Psoas muscle (tissue), 8 donors: ENCODE measurements around the gene PHLDA1. TPM values are rescaled to one million over a fixed set of nuclear protein-coding genes. Genes with fewer than 3 reads are reported as not detected.

Source experiments
- ATAC-seq, 4 donors: fragments of 200-7000 bp; cut with Tn5 transposase; one replicate each; pipeline ENCODE4 v1.9.1; 2020; ENCODE audit warnings: moderate library complexity in 3 of 4, mild to moderate bottlenecking in 2 of 4
- DNase-seq, 2 donors: peaks; one replicate each; pipeline ENCODE4 v3.0.0-alpha.2; 2020
- H3K27ac ChIP-seq: fragments of 200-600 bp; one replicate; pipeline ENCODE4 v1.8.0; 2022
- H3K27me3 ChIP-seq, 3 donors: fragments of 200-600 bp in 1 of 3; one replicate each; pipeline versions ENCODE4 v1.6.1 to v1.8.0; 2013 to 2022; ENCODE audit warnings: low read length in 2 of 3, mild to moderate bottlenecking in 2 of 3, moderate library complexity in 1 of 3; ENCODE audit not compliant: insufficient read depth in 3 of 3
- H3K36me3 ChIP-seq, 2 donors: fragments of 200-600 bp in 1 of 2; one replicate each; pipeline versions ENCODE4 v1.6.1 to v1.8.0; 2013 to 2022; ENCODE audit warnings: low read depth in 1 of 2, mild to moderate bottlenecking in 1 of 2, moderate library complexity in 1 of 2; ENCODE audit not compliant: insufficient read depth in 1 of 2
- H3K4me1 ChIP-seq: fragments of 200-600 bp; one replicate; pipeline ENCODE4 v1.8.0; 2022
- H3K4me3 ChIP-seq: fragments of 200-600 bp; one replicate; pipeline ENCODE4 v1.8.0; 2022; ENCODE audit warnings: mild to moderate bottlenecking
- H3K9me3 ChIP-seq: fragments of 200-600 bp; one replicate; pipeline ENCODE4 v1.8.0; 2022
- WGBS, 3 donors: extraction: QIAGEN DNeasy Blood & Tissue Kit; methylation state at CpG; one replicate each; pipeline versions ENCODE4 v1.1.6 to v1.1.7; 2013; 5-methylcytosine and 5-hydroxymethylcytosine counted together
- intact Hi-C, 2 donors: fragments of 100-400 bp; cut with DNase I; formaldehyde crosslinking; loops; one replicate each; pipeline versions ENCODE4 v1.11.0 to v1.14.2; 2022
- polyA plus RNA-seq, 3 donors: library from polyadenylated mRNA; stranded (reverse); fragments of 200-250 nt; gene quantifications; one replicate each; pipeline ENCODE4 v1.2.3, GENCODE V29; 2013
- total RNA-seq, 4 donors: library from RNA; stranded (reverse); fragmentation: NEBNext Ultra II Directional in 2 of 4; extraction: Animal tissue kit (Norgen Biotek cat#: 25700) in 2 of 4; gene quantifications; one replicate each; pipeline versions ENCODE4 v1.2.1 to v1.2.4, GENCODE V29; 2021 to 2023
- TF ChIP-seq, protein P1 (sequence below): fragments of 200-600 bp; IDR thresholded peaks from one replicate; pipeline ENCODE4 v1.8.0; 2022; ENCODE audit warnings: antibody characterized with exemption
- donor health status: healthy with polysubstance abuse.
- donor health status: DM: no; HTN: no; CAD: no; lungs with moderate emphysema.
- donor health status: Bipolar disorder and iron deficiency.
- donor health status: healthy.
- donor health status: DM: yes; HTN: yes; CAD: no.
- donor health status: DM: no; HTN: no; CAD: no.
- donor health status: DM: no; HTN: no; CAD: no.
- donor health status: DM: yes; HTN: yes; CAD: no.

PHLDA1 gene
- total and polyA plus RNA-seq, 7 donors: 0.73 to 35.6 (median 3.5) TPM

- Histone ChIP-seq H3K36me3 (peaks cover 2 to 77% of the 10 kb centered on the region in 2 donors), H3K9me3 (peaks cover 14% of the 10 kb centered on the region), H3K27ac (no peak overlapping the region), H3K4me1 (peaks cover 5% of the 10 kb centered on the region), H3K27me3 (no peaks in the 10 kb centered on the region), H3K4me3 (no peak overlapping the region)
- DNase-seq: no peak
- no peak for ATAC-seq
- intact Hi-C loops: no loop called here
- TF ChIP-seq, protein P1, sequence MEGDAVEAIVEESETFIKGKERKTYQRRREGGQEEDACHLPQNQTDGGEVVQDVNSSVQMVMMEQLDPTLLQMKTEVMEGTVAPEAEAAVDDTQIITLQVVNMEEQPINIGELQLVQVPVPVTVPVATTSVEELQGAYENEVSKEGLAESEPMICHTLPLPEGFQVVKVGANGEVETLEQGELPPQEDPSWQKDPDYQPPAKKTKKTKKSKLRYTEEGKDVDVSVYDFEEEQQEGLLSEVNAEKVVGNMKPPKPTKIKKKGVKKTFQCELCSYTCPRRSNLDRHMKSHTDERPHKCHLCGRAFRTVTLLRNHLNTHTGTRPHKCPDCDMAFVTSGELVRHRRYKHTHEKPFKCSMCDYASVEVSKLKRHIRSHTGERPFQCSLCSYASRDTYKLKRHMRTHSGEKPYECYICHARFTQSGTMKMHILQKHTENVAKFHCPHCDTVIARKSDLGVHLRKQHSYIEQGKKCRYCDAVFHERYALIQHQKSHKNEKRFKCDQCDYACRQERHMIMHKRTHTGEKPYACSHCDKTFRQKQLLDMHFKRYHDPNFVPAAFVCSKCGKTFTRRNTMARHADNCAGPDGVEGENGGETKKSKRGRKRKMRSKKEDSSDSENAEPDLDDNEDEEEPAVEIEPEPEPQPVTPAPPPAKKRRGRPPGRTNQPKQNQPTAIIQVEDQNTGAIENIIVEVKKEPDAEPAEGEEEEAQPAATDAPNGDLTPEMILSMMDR: no peak
- 97 to 99% (median 97%) methylated on average over 3 of the region's 3 CpGs for WGBS, 3 donors
Observed at GRCh38 chr12:76065917-76066316, 34.3 kb upstream of the PHLDA1 start.

GRCh38 chr12:76064904-76065303 lies 33.3 kb upstream of the PHLDA1 start:
- WGBS, 3 donors: 96 to 100% (median 100%) methylated on average over 1 of the region's 1 CpG
- Histone ChIP-seq H3K9me3 (peaks cover 14% of the 10 kb centered on the region), H3K36me3 (peaks cover 2 to 80% of the 10 kb centered on the region in 2 donors), H3K27me3 (no peaks in the 10 kb centered on the region), H3K4me1 (peaks cover 5% of the 10 kb centered on the region), H3K4me3 (no peak overlapping the region), H3K27ac (no peak overlapping the region)
- DNase-seq: no peak
- ATAC-seq: no peak
- intact Hi-C loops: no loop called here
- TF ChIP-seq, protein P1: no peak

- Histone ChIP-seq H3K9me3 (peaks cover 9% of the 10 kb centered on the region), H3K36me3 (peaks cover 3 to 92% of the 10 kb centered on the region in 2 donors), H3K4me3 (no peak overlapping the region), H3K27me3 (no peaks in the 10 kb centered on the region), H3K27ac (no peak overlapping the region), H3K4me1 (no peaks in the 10 kb centered on the region)
- ATAC-seq (no peak), DNase-seq (no peak)
- WGBS, 3 donors: 56 to 67% (median 57%) methylated on average over 2 of the region's 2 CpGs
- intact Hi-C loops: no loop called here
- TF ChIP-seq, protein P1: no peak
Observed at GRCh38 chr12:76060111-76060510, 28.5 kb upstream of the PHLDA1 start.

- H3K4me1 ChIP-seq: no peaks in the 10 kb centered on the region
- no peak overlapping the region for H3K4me3 ChIP-seq
- peaks cover 3 to 98% of the 10 kb centered on the region in 2 donors for H3K36me3 ChIP-seq
- peak in 1 of 2 donors; percentile 18 for DNase-seq
- H3K9me3 ChIP-seq: no peaks in the 10 kb centered on the region
- TF ChIP-seq, protein P1: no peak
- H3K27me3 ChIP-seq: no peaks in the 10 kb centered on the region
- WGBS, 3 donors: 85 to 91% (median 86%) methylated on average over 7 of the region's 7 CpGs
- intact Hi-C loops: no loop called here
- no peak overlapping the region for H3K27ac ChIP-seq
- peak in 2 of 4 donors; percentile 35 to 45 for ATAC-seq
Observed at GRCh38 chr12:76057326-76057725, 25.8 kb upstream of the PHLDA1 start.

DNA sequence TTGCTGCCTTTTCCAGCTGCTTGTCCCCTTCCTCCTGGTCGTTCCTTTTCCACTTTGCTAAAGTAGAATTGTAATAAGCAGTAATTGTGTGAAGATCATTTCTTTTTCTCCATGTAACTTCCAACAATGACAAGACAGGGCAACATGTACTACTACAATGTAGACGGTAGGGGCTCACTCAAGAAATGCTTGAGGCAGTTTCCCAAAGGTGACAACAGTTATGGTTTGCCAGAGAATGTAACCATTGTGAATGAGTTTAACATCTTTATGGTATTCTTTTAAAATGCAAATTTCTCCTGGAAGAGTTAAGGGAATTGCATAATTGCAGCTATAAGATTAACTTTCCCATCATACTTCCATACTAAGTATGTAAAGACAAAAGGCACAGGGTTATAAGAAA lies 23.8 kb upstream of the PHLDA1 start:
- WGBS, 3 donors: 75 to 82% (median 80%) methylated on average over 2 of the region's 2 CpGs
- DNase-seq (no peak), ATAC-seq (no peak)
- no peak overlapping the region for H3K4me3 ChIP-seq
- intact Hi-C loops: no loop called here
- no peak overlapping the region for H3K27ac ChIP-seq
- peaks cover 3 to 98% of the 10 kb centered on the region in 2 donors for H3K36me3 ChIP-seq
- TF ChIP-seq, protein P1: no peak
- H3K4me1 ChIP-seq: no peaks in the 10 kb centered on the region
- H3K27me3 ChIP-seq: no peaks in the 10 kb centered on the region
- H3K9me3 ChIP-seq: no peaks in the 10 kb centered on the region
